HG03520 (cell line): Measurements from ENCODE around the gene MUC5AC.
"Not testable (repeated sequence)": the region's sequence is repeated elsewhere in the genome, so short reads cannot be mapped to it uniquely, and the experiment has no call there.

ENCODE experiments used
- ATAC-seq: cut with Tn5 transposase; IDR thresholded peaks from one replicate; pipeline ENCODE4 v1.9.1; 2021; ENCODE audit warnings: mild to moderate bottlenecking, moderate library complexity; ENCODE audit not compliant: unreplicated experiment

MUC5AC gene

DNA sequence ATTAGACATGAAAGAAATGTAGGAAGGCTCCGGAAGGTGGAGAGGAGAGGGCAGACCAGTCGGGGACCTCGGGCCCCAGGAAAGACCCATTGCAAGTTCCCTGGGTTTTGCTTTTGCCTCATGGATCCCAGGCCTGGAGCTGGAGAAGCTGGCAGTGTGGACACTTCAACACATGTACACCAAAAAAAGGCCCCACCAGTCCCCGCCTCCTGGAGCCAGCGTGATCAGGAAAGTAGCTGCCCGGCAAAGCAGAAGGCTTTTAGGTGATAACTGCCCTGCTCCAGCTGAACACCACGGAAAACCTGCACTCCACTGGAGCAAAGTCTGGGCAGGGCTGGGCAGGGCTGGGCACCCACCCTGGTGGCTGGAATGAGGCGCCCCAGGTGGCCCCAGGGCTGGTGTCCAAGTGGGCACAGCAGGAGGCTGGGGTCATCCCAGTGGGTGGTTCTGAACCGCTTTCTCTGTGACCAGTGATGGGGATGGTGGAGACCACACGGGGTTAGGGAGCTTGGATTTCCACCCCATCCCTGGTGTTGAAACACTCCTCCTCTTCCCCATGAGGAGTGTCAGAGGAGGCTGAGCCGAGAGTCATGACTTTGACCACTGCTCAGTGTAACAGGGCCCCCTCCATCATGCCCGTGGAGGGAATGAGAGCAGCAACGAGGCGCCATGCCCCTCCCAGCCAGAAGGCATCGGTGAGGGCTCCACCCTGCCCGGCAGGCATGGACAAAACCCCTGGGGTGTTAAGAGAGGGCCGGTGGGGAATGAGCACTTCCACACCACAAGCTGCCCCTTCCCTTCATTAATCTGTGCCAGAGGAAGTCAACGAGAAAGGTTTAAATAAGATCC is 16.9 kb upstream of the MUC5AC start:
- no peak for ATAC-seq

DNA sequence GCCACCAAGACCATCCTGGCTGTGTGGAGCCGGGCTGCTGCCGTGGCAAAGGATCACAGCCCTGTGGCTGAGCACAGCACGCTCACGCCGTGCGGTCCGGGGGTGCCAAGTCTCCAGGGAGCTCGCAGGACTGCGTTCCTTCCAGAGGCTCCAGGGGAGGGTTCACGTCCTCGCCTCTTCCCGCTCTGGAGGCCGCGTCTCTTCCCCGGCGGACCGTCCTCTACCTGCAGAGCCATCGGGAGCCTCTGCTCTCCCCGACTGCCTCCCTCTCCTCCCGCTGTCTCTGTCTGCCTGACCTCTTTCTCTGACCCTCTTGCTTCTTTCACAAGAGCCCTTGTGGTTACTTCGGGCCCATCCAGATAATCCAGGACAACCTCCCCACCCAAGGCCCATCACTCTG is 11.4 kb upstream of the MUC5AC start:
- ATAC-seq, result no peak

DNA sequence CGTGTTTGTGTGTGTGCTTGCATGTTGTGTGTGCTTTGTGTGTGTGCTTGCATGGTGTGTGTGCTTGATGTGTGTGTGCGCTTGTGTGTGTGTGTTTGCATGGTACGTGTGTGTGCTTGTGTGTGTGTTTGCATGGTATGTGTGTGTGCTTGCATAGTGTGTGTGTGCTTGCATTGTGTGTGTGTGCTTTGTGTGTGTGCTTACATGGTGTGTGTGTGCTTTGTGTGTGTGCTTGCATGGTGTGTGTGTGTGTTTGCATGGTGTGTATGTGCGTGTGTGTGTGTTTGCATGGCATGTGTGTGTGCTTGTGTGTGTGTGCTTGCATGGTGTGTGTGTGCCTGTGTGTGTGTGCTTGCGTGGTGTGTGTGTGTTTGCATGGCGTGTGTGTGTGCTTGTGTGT is 10.0 kb upstream of the MUC5AC start:
- ATAC-seq, result no peak

DNA sequence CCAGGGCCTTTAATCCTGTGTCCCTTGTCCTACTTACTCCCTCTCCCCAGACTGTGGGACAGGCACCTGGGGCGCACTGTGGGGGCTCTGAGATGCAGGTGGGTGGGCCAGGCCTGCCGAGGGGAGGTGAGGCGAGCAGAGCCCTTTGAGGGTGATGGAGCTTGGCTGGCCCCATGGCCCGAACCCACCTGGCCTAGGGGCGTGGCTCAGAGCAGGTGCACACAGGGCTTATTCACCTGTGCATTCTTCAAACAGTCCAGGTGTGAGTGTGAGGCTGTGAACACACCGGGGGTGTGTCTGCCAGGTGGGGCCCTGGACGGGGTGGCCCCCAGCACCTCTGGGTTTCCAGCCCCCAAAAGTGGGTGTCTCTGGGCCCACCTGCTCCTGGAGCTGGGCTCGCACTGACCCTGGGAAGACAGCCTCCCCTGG is 9.0 kb upstream of the MUC5AC start:
- ATAC-seq, result no peak

DNA sequence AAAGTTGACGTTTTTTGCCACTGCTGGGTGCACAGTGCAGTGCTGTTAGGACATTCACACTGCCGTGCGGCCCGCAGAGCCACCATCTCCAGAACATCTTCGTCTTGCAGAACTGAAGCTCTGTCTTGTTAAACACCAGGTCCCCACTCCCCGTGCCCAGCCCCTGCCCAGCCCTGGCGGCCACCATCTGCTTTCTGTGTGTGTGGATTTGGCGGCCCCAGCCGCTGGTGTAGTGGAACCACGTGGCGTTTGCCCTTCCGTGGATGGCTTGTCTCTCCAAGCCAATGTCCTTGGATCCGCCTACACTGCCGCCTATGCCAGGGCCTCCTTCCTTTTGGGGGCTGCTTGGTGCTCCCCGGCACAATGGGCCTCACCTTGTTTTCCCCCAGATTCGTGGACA is 8.2 kb upstream of the MUC5AC start:
- ATAC-seq, result no peak

DNA sequence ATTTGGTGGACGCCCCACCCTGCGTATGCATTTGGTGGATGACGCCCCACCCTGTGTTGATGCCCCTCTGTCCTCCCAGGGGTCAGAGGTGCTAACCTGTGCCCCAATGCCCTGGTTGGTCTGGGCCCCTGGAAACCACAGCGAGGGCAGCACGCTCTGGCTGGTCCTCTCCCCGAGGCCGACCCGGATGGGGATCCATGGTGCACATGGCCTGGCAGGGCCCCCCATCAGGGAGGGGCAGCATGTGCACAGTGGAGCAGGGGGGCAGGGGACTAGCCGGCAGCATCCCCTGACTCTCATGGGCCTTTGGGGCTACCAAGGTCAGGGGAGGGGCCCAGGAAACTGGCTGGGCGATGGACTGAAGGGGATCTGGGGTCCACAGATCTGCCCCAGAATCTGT is 7.6 kb upstream of the MUC5AC start:
- no peak for ATAC-seq

DNA sequence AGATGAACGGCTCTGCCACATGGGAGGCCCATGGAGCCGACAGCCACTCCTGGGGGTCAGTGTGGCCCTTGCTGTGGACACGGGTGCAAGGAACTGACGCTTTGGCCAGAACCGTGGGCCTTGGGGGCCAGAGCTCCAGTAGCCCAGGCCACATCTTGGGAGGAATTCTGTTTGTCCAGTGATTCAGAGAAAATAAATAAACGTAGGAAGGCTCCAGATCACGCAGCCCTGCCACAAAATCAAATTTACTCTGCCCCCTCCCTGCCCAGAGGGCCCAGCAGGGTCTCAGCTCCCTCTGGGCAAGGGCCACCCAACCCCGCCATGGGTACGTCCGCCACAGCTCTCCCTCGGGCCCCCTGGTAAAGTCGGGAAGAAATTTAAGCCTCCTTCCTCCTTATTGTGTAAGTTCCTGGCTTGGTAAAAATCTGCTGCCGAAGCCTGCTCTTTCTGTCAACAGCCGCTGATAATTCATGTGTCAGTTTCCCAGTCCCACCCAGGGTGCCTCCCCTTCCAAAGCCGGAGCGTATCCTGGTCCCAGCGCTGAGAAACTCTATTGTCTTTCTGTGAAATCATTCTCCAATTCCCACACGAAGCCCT is 6.9 kb upstream of the MUC5AC start:
- no peak for ATAC-seq

DNA sequence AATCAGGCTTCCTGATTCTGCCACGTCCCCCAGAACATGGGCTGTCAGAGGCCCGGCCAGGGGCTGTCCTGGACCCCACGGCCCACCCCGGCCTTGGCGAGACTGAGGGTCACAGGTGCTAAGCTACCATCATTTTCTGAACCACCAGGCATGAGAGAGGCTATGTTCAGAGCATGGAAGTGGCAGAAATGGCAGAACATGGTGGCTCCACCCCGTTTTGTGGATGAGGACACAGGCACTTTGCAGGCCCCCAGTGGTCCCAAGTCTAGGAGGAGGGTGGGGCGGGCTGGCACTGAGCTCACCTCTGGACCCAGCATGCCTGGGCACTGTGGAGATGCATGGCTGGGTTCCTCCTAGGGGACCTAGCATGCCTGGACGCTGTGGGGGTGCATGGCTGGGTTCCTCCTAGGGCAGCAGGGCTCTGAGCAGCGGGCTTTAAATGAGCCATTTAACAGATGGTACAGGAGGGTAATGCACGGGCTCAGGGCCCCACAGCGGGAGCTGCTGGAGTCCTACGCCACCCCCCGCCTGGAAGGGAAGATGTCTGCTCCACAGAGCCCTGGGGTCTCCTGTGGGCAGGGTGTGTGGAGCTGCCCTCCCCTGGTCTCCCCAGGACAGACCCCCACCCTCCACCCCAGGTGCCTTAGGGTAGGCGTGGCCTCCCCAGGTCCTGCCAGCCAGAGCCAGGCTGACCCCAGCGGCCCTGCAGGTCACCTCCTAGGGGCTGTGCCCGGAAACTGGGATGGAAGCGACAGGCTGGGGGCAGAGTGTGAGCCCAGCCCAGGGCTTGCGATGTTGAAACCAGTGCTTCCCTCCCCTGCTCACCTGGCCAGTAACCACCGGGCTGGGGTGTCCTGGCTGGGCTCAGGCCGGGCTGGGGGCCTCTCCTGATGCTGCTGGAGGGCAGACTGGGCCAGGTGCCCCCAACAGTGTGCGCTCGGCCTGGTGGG is 6.1 kb upstream of the MUC5AC start:
- no peak for ATAC-seq

DNA sequence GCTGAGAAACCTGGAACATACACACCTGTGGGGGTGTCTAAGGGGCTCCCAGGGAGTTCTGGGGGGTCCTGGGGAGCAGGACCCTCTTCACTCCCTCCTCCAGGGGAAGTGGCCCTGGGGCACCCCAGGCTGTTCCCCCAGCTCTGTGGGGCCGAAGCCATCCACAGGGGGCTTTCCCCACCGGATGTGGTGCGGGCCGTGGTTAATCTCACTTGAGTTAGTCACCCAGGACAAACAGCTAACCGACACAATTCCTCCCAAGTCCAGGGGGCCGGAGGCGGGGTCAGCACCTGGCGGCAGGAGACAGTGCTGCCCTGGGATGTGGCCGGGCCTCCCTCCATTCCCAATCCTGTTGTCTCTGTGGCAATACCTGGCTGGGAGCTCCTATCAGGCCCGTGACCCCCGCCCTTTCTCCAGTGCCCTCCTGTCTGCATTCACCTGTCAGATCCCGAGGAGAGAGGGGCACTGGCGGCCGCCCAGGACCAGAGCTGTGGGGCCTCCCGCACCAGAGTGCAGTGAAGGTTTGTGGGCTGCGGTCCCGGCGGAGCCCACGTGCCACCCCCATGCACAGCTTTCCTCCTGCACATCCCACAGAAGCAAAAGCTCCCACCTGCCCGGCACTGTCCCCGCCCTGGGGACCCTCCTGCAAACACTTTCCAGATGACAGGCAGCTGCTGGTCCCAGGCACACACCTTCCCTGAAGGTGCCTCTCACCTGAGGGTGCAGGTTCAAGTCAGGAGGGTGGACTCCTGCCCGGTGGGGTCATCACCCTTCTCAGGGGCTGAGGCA is 5.2 kb upstream of the MUC5AC start:
- no peak for ATAC-seq

DNA sequence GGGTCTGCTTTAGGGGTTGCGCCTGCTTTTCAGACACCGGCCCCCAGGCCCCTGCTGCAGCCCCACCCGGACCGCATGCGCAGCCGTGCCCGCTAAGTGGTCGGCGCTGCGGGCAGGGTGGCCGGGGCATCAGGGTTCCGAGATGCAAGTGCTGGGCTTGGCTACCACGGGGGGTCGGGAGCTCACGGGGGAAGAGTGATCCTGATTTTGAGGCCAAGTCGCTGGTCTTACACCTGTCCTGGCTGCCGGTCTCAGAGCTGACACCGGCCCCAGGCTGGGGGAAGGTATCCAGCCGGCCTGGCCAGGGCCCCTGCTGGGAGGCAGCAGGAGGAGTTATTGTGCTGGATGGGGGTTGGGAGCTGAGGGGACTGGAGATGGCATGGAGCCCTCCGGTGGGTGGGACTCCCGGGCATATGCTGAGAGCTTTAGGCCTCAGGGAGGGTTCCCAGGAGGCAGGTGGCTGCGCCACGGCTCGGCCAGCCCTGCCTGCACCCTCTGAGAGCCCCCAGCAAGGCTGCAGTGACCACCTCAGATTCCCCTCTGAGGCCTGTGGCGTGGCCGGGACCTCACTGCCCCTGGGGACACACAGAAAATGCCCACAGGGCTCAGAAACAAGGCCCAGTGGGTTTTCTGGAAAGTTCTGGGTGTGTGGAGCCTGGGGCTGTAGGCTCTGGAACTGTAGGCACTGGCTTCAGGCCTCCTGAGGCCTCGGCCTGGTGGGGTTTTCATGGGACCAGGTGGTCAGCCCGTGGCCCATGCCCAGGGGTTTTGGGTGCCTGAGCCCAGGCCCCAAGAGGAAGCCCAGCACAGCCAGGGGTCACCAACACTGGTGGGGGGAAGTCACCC is 4.4 kb upstream of the MUC5AC start:
- ATAC-seq, result no peak

DNA sequence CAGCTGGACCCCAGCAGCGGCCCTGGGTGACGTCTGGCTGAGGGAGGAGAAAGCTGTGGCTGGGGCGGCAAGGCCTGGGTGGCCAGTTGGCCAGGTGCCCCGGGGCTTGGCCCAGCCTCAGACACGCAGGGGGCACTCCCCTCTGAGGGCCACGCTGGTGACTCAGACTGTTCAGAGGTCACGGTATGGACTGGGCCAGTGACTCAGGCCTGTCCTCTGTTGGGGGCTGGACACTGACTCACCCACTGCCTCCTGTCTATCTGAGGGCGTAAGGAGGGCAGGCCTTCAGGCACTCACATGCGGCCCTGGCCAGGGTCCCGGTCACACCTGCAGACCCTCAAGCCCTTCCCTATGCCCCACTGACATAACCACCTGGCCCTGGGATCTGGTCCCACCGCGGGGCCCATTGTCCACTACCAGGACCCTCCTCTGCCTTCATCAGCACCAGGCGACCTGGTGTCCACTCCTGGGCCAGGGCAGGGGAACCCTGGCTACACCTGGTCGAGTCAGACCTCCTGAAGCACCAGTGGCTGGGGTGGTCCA is 3.7 kb upstream of the MUC5AC start:
- no peak for ATAC-seq

DNA sequence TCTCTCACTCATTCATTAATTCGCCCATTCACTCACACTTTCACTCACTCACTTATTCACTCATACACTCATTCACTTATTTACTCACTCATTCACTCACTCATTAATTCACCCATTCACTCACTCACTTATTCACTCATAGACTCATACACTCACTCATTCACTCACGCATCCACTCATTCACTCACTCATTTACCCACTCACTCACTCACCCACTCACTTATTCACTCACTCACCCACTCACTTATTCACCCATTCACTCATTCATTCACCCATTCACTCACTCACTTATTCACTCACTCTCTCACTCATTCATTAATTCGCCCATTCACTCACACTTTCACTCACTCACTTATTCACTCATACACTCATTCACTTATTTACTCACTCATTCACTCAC is 3.1 kb upstream of the MUC5AC start:
- ATAC-seq, result not testable (repeated sequence)

DNA sequence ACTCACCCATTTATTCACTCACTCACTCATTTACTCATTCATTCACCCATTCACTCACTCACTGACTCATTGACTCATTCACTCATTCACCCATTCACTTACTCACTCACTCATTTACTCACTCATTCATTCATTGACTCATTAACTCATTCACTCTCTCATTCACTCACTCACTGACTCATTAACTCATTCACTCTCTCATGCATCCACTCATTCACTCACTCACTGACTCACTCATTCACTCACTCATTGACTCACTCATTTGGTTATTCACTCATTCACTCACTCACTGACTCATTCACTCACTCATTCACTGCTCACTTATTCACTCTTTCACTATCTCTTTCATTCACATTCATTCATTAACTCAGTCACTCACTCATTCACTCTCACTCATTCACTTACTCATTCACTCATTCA is 2.5 kb upstream of the MUC5AC start:
- ATAC-seq, result no peak

DNA sequence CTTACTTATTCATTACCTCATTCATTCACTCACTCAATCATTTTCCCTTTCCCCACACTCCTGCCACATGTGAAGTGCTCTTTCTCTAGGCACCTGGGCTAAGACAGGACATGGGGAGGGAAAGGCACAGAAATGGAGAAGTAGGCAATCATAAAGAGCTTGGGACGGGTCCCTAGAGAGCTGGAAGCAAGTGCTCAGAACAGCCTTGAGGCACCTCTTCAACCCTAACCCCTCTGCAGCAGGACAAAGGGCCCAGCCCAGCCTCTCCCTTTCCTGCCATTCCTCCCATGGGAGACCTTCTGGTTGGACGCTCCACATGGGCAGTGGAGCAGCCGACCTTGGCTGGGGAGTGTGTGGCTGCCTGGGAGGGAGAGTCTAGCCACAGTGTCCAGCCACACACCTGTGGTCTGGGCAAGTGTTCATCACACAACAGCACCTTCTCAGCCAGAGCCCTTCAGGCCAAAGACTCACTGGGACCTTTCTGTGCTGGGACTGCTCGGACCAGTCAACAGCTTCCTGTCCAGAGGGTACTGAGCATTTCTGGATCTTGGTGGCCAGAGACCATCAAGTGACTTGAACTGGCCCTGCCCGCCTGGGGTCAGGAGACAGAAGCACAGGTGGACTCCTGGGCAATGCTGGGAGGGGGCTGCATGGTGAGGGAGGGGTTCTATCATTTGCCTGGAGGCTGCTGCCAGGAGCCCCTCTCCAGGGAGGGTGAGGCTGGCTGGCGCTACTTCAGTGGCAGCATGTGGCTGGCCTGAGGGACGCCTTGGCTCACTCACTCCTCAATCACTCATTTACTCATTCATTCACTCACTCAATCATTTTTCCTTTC is 1.0 kb upstream of the MUC5AC start:
- ATAC-seq, result no peak

DNA sequence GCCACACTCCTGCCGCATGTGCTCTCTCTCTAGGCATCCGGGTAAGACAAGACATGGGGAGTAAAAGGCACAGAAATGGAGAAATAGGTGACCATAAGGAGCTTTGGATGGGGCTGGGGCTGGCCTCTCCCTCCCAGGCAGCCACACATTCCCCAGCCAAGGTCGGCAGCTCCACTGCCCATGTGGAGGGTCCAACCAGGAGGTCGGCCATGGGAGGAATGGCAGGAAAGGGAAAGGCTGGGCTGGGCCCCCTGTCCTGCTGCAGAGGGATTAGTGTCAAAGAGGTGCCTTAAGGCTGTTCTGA is 460 bp upstream of the MUC5AC start:
- no peak for ATAC-seq

DNA sequence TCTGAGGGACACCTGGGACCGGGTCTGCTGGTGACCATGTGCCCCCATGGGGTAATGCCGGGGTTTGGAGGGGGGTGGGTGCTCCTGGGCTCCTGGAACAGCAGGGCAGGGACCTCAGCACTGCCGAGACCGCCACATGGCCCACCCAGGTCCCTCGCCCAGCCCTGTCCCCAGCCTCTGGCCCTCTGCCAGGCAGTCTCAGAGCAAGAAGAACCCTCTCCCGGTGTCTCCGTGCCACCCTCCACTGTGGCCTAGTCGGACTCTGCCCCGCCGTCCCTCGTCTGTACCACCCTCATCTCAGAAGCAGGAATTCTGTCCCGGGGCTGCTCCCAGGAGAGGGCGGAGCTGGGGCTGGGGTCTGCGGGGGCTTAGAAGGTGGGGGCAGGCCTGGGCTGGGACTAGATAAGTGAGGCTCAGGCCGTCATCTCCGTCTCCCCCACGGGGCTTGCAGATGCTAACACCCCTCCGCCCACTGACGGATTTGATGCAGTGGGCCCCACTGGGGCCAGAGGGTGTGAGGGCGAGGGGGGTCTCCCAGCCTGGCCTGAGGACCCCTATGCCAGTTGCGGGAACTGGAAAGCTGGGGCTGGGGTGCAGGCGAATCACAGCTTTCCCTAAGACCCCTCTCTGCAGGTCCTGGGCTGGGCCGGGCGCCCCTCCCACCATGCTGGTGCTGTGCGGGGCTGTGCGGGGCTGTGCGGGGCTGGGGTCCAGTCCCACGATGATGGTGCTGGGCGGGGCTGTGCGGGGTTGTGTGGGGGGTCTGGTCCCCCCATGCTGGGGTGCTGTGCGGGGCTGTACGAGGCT is 1.1 kb downstream of the MUC5AC start:
- ATAC-seq, result no peak

DNA sequence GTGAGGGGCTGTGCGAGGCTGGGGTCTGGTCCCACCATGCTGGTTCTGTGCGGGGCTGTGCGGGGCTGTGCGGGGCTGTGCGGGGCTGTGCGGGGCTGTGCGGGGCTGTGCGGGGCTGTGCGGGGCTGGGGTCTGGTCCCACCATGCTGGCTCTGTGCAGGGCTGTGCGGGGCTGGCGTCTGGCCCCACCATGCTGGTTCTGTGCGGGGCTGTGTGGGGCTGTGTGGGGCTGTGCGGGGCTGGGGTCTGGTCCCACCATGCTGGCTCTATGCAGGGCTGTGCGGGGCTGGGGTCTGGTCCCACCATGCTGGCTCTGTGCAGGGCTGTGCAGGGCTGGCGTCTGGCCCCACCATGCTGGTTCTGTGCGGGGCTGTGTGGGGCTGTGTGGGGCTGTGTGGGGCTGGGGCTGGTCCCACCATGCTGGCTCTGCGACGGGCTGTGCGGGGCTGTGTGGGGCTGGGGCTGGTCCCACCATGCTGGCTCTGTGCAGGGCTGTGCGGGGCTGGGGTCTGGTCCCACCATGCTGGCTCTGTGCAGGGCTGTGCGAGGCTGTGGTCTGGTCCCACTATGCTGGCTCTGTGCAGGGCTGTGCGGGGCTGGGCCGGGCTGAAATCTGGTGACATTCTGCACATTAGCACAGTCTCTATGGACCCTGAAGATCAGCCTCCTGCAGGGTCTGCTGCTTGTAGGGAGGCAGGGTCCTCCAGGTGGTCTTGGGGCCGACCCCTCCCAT is 1.9 kb downstream of the MUC5AC start:
- not testable (repeated sequence) for ATAC-seq
